Esophagus squamous epithelium (tissue), 5 donors: ENCODE data around the gene UMOD. TPM values are rescaled to one million over a fixed set of nuclear protein-coding genes. Genes with fewer than 3 reads are reported as not detected.
A peak's percentile ranks its signal among the peaks of the same experiment; 100 is the strongest.

ENCODE experiments used
- DNase-seq: peaks from one replicate; lab custom pipeline; 2025; lab: John Stamatoyannopoulos, UW
- H3K27ac ChIP-seq, 4 donors: fragments of 200-600 bp; sonication (generic); one replicate each; pipeline ENCODE4 v1.5.1; 2016 to 2019; ENCODE audit warnings: mild to moderate bottlenecking in 1 of 4
- H3K27me3 ChIP-seq, 4 donors: fragments of 200-600 bp; sonication (generic); 1 replicate in 3 of 4; 2 replicates in 1 of 4; pipeline versions ENCODE4 v1.5.1 to v1.6.0; 2017 to 2021; ENCODE audit warnings: antibody characterized with exemption in 1 of 4
- H3K36me3 ChIP-seq, 3 donors: fragments of 200-600 bp; sonication (generic); one replicate each; pipeline ENCODE4 v1.5.1; 2016 to 2019
- H3K4me1 ChIP-seq, 3 donors: fragments of 200-600 bp; sonication (generic); one replicate each; pipeline ENCODE4 v1.5.1; 2017 to 2019
- H3K4me3 ChIP-seq, 4 donors: fragments of 200-600 bp; sonication (generic); 1 replicate in 3 of 4; 2 replicates in 1 of 4; pipeline ENCODE4 v1.5.1; 2016 to 2019; ENCODE audit warnings: mild to moderate bottlenecking in 2 of 4, moderate library complexity in 1 of 4
- H3K9me3 ChIP-seq, 3 donors: fragments of 200-600 bp; sonication (generic); one replicate each; pipeline ENCODE4 v1.5.1; 2016 to 2019
- CTCF ChIP-seq, 6 experiments: fragments of 450-650 bp in 4 of 6; fragments of 200-600 bp in 2 of 6; sonication (generic) in 2 of 6; IDR thresholded peaks; one replicate each; pipeline ENCODE4 v1.5.1; 2016 to 2019; ENCODE audit warnings: antibody characterized with exemption in 6 of 6, mild to moderate bottlenecking in 4 of 6, moderate library complexity in 4 of 6
- POLR2A ChIP-seq, 4 donors: fragments of 450-650 bp; IDR thresholded peaks; one replicate each; pipeline ENCODE4 v1.6.1; 2017; ENCODE audit warnings: antibody characterized with exemption in 4 of 4, mild to moderate bottlenecking in 4 of 4, moderate library complexity in 3 of 4
- WGBS, 2 donors: methylation state at CpG; one replicate each; pipeline ENCODE4 v1.1.5; 2018; 5-methylcytosine and 5-hydroxymethylcytosine counted together
- intact Hi-C: fragments of 100-400 bp; cut with DNase I; formaldehyde crosslinking; loops from one replicate; pipeline ENCODE4 v1.15.0; 2022
- total RNA-seq, 4 donors: library from RNA; depleted of rRNA; stranded (reverse); fragments of >200 nt; gene quantifications; one replicate each; pipeline ENCODE4 v1.1.0, GENCODE V29; 2016
- donor health status: DM: yes; HTN: yes; CAD: no.

Gene UMOD
- total RNA-seq, 4 donors from 2014 or later, result not detected

- Histone ChIP-seq H3K27ac (no peak overlapping the region), H3K9me3 (no peaks in the 10 kb centered on the region), H3K27me3 (peaks cover 0 to 20% (median 0%) of the 10 kb centered on the region in 4 donors), H3K4me1 (peaks cover 0 to 10% (median 0%) of the 10 kb centered on the region in 3 donors), H3K4me3 (no peak overlapping the region), H3K36me3 (no peaks in the 10 kb centered on the region)
- DNase-seq, result no peak
- 33 to 44% methylated on average over 1 of the region's 1 CpG for whole genome bisulfite sequencing, 2 donors
- no peak for TF ChIP-seq CTCF (IDR thresholded peaks at IDR 0.05)
- TF ChIP-seq POLR2A (IDR thresholded peaks at IDR 0.05), result no peak
- intact Hi-C loops, result loop anchor here (5.0 to 10.0 kb wide), 3 partner anchors 326 to 492 kb away; no protein-coding TSS in a partner anchor
Observed at GRCh38 chr16:20388854-20389253, 36.3 kb upstream of the UMOD start.

GRCh38 chr16:20387978-20388377 is 35.5 kb upstream of the UMOD start:
- Histone ChIP-seq H3K27ac (no peak overlapping the region), H3K36me3 (no peaks in the 10 kb centered on the region), H3K9me3 (no peaks in the 10 kb centered on the region), H3K27me3 (peaks cover 0 to 20% (median 0%) of the 10 kb centered on the region in 4 donors), H3K4me1 (peaks cover 0 to 10% (median 0%) of the 10 kb centered on the region in 3 donors), H3K4me3 (no peak overlapping the region)
- 92 to 94% methylated on average over 3 of the region's 3 CpGs for WGBS, 2 donors
- intact Hi-C loops, result loop anchor here (5.0 to 10.0 kb wide), 3 partner anchors 327 to 491 kb away; no protein-coding TSS in a partner anchor
- TF ChIP-seq CTCF (IDR thresholded peaks at IDR 0.05), result no peak
- no peak for TF ChIP-seq POLR2A (IDR thresholded peaks at IDR 0.05)
- DNase-seq, result no peak

- H3K27me3 ChIP-seq, result peaks cover 0 to 20% (median 0%) of the 10 kb centered on the region in 4 donors
Observed at GRCh38 chr16:20385844-20386832, 33.6 kb upstream of the UMOD start.

GRCh38 chr16:20383106-20384029 is 30.9 kb upstream of the UMOD start:
- 30 to 31% methylated on average over 6 to 11 of the region's 11 CpGs for WGBS, 2 donors
- intact Hi-C loops, result loop anchor here (10.0 kb wide), 1 partner anchor 331 kb away; no protein-coding TSS in a partner anchor
- H3K27ac ChIP-seq, result no peak overlapping the region
- H3K4me1 ChIP-seq, result peaks cover 0 to 10% (median 0%) of the 10 kb centered on the region in 3 donors
- H3K9me3 ChIP-seq, result no peaks in the 10 kb centered on the region
- TF ChIP-seq POLR2A (IDR thresholded peaks at IDR 0.05) (no peak), CTCF (IDR thresholded peaks at IDR 0.05) (peak in 5 of 6 experiments; percentile 55 to 74 (median 68))
- no peak overlapping the region for H3K4me3 ChIP-seq
- H3K36me3 ChIP-seq, result no peaks in the 10 kb centered on the region
- DNase-seq, result no peak
- peaks cover 0 to 20% (median 0%) of the 10 kb centered on the region in 4 donors for H3K27me3 ChIP-seq

More at GRCh38 chr16:20385844-20386832, 33.6 kb upstream of the UMOD start:
- 25 to 26% methylated on average over 18 to 26 of the region's 30 CpGs for WGBS, 2 donors
- no peaks in the 10 kb centered on the region for H3K36me3 ChIP-seq
- peaks cover 0 to 10% (median 0%) of the 10 kb centered on the region in 3 donors for H3K4me1 ChIP-seq
- no peak for DNase-seq
- H3K9me3 ChIP-seq, result no peaks in the 10 kb centered on the region
- H3K27ac ChIP-seq, result no peak overlapping the region
- TF ChIP-seq CTCF (IDR thresholded peaks at IDR 0.05), result peak; percentile 46 to 83 (median 70)
- no peak for TF ChIP-seq POLR2A (IDR thresholded peaks at IDR 0.05)
- intact Hi-C loops, result loop anchor here (5.0 to 10.0 kb wide), 3 partner anchors 329 to 489 kb away; no protein-coding TSS in a partner anchor
- H3K4me3 ChIP-seq, result no peak overlapping the region
